Measurements from ENCODE around the gene FGD6.

FGD6 gene

DNA sequence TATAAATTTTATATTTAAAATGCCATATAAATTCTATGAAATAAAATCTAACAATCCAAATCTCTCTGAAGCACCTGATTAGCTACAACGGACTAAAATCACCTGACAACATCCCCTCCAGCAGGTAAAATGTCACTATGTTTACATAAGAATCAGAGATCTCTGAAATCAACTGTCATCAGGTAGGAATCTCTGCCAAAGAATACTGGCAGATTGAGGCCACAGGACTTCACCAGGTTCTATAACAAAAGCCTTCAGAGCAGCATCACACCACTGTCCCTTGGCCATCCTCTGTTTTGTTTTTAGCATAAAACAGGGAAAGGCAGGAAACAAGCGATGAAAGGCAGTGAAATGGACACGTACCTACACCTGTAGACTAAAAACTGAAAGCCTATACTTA is 22.1 kb downstream of the FGD6 start:
- TF ChIP-seq, protein P1, sequence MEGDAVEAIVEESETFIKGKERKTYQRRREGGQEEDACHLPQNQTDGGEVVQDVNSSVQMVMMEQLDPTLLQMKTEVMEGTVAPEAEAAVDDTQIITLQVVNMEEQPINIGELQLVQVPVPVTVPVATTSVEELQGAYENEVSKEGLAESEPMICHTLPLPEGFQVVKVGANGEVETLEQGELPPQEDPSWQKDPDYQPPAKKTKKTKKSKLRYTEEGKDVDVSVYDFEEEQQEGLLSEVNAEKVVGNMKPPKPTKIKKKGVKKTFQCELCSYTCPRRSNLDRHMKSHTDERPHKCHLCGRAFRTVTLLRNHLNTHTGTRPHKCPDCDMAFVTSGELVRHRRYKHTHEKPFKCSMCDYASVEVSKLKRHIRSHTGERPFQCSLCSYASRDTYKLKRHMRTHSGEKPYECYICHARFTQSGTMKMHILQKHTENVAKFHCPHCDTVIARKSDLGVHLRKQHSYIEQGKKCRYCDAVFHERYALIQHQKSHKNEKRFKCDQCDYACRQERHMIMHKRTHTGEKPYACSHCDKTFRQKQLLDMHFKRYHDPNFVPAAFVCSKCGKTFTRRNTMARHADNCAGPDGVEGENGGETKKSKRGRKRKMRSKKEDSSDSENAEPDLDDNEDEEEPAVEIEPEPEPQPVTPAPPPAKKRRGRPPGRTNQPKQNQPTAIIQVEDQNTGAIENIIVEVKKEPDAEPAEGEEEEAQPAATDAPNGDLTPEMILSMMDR (IDR thresholded peaks at IDR 0.05; ENCODE audit: low read depth, low read length), result no peak
- DNase-seq, result no peak
- H3K27ac ChIP-seq, result no peak overlapping the region
- no peaks in the 10 kb centered on the region for H3K9me3 ChIP-seq (ENCODE audit: severe bottlenecking)
- H3K36me3 ChIP-seq, result no peaks in the 10 kb centered on the region
- no peak overlapping the region for H3K4me3 ChIP-seq (ENCODE audit: low read depth, low read length)
- H3K27me3 ChIP-seq (ENCODE audit: insufficient read depth, low read depth, severe bottlenecking), result no peaks in the 10 kb centered on the region

- DNase-seq, result no peak
- no peaks in the 10 kb centered on the region for H3K9me3 ChIP-seq (ENCODE audit: severe bottlenecking)
- TF ChIP-seq, protein P1 (IDR thresholded peaks at IDR 0.05; ENCODE audit: low read depth, low read length), result no peak
- no peaks in the 10 kb centered on the region for H3K36me3 ChIP-seq
- no peaks in the 10 kb centered on the region for H3K27me3 ChIP-seq (ENCODE audit: insufficient read depth, low read depth, severe bottlenecking)
- H3K27ac ChIP-seq, result no peak overlapping the region
- no peak overlapping the region for H3K4me3 ChIP-seq (ENCODE audit: low read depth, low read length)
These were observed 24.1 kb downstream of the FGD6 start for GRCh38 chr12:95193139-95193538.

DNA sequence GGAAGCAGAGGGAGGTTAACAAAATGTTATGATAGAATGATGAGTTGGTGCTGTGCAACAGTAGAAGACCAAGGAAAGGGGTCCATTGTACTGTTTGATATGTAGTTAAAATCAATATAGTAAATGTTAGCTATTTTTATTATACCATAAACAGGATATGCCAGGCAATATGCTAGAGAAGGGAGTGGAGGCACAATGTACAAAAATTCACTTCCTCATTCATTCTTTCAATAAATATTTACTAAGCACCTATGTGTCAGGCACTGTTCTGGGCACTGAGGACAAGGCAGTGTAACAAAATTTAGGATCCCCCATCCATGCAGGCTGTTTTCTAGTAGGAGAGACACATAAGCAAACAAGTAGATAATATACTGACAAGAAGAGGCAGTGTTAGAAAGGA is 25.0 kb downstream of the FGD6 start:
- TF ChIP-seq, protein P1 (IDR thresholded peaks at IDR 0.05; ENCODE audit: low read depth, low read length), result no peak
- H3K27ac ChIP-seq, result no peak overlapping the region

GRCh38 chr12:95191060-95191696 is 26.1 kb downstream of the FGD6 start:
- Histone ChIP-seq H3K4me3 (ENCODE audit: low read depth, low read length) (no peak overlapping the region), H3K27ac (no peak overlapping the region), H3K36me3 (no peaks in the 10 kb centered on the region; the same call in 1 of the 2 replicates), H3K27me3 (ENCODE audit: insufficient read depth, low read depth, severe bottlenecking) (no peaks in the 10 kb centered on the region), H3K9me3 (ENCODE audit: severe bottlenecking) (no peaks in the 10 kb centered on the region)
- DNase-seq, result no peak
- TF ChIP-seq, protein P1 (IDR thresholded peaks at IDR 0.05; ENCODE audit: low read depth, low read length), result no peak

More for the DNA sequence above, 25.0 kb downstream of the FGD6 start:
- Histone ChIP-seq H3K4me3 (ENCODE audit: low read depth, low read length) (no peak overlapping the region), H3K27me3 (ENCODE audit: insufficient read depth, low read depth, severe bottlenecking) (no peaks in the 10 kb centered on the region), H3K36me3 (no peaks in the 10 kb centered on the region; the same call in 1 of the 2 replicates), H3K9me3 (ENCODE audit: severe bottlenecking) (no peaks in the 10 kb centered on the region)
- no peak for DNase-seq

GRCh38 chr12:95187865-95188415 is 29.3 kb downstream of the FGD6 start:
- no peak for DNase-seq
- Histone ChIP-seq H3K27ac (no peak overlapping the region), H3K4me3 (ENCODE audit: low read depth, low read length) (no peak overlapping the region), H3K27me3 (ENCODE audit: insufficient read depth, low read depth, severe bottlenecking) (no peaks in the 10 kb centered on the region), H3K36me3 (peaks cover 11% of the 10 kb centered on the region), H3K9me3 (ENCODE audit: severe bottlenecking) (no peaks in the 10 kb centered on the region)
- TF ChIP-seq, protein P1 (IDR thresholded peaks at IDR 0.05; ENCODE audit: low read depth, low read length), result no peak

- Histone ChIP-seq H3K9me3 (ENCODE audit: severe bottlenecking) (no peaks in the 10 kb centered on the region), H3K36me3 (peaks cover 11% of the 10 kb centered on the region), H3K4me3 (ENCODE audit: low read depth, low read length) (no peak overlapping the region), H3K27ac (no peak overlapping the region), H3K27me3 (ENCODE audit: insufficient read depth, low read depth, severe bottlenecking) (no peaks in the 10 kb centered on the region)
- no peak for DNase-seq
- TF ChIP-seq, protein P1 (IDR thresholded peaks at IDR 0.05; ENCODE audit: low read depth, low read length), result no peak
These were observed 31.4 kb downstream of the FGD6 start for GRCh38 chr12:95185854-95186253.

Data from WERI-Rb-1 (cell line).